Measurements from ENCODE around the gene ARSA.

- no peak for TF ChIP-seq CTCF (IDR thresholded peaks at IDR 0.05)
- TF ChIP-seq TCF7L2 (IDR thresholded peaks at IDR 0.05; ENCODE audit: low read depth, low read length), result no peak
- TF ChIP-seq POLR2AphosphoS5 (IDR thresholded peaks at IDR 0.05; ENCODE audit: low read depth, low read length), result no peak
Measured at GRCh38 chr22:50633771-50634170, 5.8 kb upstream of the ARSA start.
